ENCODE measurements around the gene NAA30.

The NAA30 gene

DNA sequence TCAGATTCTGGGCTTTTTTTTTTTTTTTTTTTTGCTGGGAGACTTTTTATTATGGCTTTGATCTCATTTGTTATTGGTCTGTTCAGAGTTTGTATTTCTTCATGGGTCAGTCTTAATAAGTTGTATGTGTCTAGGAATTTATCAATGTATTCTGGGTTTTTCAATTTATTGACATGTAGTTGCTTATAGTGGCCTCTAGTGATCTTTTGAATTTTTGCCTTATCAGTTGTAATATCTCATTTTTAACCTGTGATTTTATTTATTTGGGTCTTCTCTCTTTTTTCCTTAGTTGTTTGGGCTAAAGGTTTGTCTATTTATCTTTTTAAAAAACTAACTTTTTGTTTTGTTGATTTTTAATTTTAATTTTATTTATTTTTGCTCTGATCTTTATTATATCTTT is 45.5 kb downstream of the NAA30 start:
- no peaks in the 10 kb centered on the region for H4K20me1 ChIP-seq (ENCODE audit: low read depth, low read length)
- TF ChIP-seq EZH2phosphoT487 (conservative IDR thresholded peaks at IDR 0.05; ENCODE audit: low read length): no peak
- no peak for TF ChIP-seq CTCF (IDR thresholded peaks at IDR 0.05; ENCODE audit: insufficient read depth, low read length, poor library complexity, severe bottlenecking)
- H3K9me2 ChIP-seq (replicated peaks; ENCODE audit: insufficient read depth, low read length): no peaks in the 10 kb centered on the region

DNA sequence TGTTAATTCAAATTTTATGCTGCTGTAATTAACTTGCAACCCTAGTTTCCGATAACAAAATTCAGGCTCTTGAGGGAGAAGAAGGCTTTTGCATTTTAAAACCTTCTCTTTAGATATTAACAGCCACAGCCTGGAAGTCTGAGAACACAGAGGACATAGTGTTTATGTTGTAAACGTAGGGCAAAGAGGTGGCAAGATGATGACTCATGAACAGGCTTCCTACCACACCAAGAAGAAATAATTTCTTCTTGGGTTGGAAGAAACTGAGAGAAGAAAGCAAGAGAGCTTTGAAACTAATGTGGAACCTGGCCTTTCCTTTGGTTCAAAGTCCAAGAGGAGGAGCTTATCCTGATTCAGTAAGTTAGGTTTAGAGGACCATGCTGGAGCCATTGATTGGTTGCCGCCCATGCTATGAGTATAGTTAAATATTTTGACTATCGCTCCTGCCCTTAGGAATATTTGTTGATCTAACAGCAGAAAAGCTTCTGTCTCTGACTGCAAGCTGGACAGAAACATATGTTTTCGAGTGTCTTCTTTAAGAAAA is 71.5 kb downstream of the NAA30 start:
- no peaks in the 10 kb centered on the region for H3K79me2 ChIP-seq (ENCODE audit: insufficient read depth, low read length)
- H3K9me2 ChIP-seq (replicated peaks; ENCODE audit: insufficient read depth, low read length): no peaks in the 10 kb centered on the region
- no peak overlapping the region for H3K9ac ChIP-seq (ENCODE audit: low read length)
- no peaks in the 10 kb centered on the region for H3K9me3 ChIP-seq (ENCODE audit: insufficient read depth, low read length)
- H3K36me3 ChIP-seq (ENCODE audit: low read length): no peaks in the 10 kb centered on the region
- H2AFZ ChIP-seq (ENCODE audit: low read depth, low read length, severe bottlenecking): no peak overlapping the region
- H3K27ac ChIP-seq (ENCODE audit: low read depth, low read length): no peak overlapping the region
- H3K4me2 ChIP-seq (ENCODE audit: low read depth, low read length, poor library complexity, severe bottlenecking): no peak overlapping the region
- no peak overlapping the region for H3K4me3 ChIP-seq (ENCODE audit: insufficient read depth, low read length, poor library complexity, severe bottlenecking)
- TF ChIP-seq EZH2phosphoT487 (conservative IDR thresholded peaks at IDR 0.05; ENCODE audit: low read length): no peak
- TF ChIP-seq CTCF (IDR thresholded peaks at IDR 0.05; ENCODE audit: insufficient read depth, low read length, poor library complexity, severe bottlenecking): no peak
- H3F3A ChIP-seq (ENCODE audit: insufficient read depth): no peaks in the 10 kb centered on the region
- no peaks in the 10 kb centered on the region for H3K27me3 ChIP-seq (ENCODE audit: low read length)
- H4K20me1 ChIP-seq (ENCODE audit: low read depth, low read length): no peaks in the 10 kb centered on the region

More for the DNA sequence above, 45.5 kb downstream of the NAA30 start:
- H3K4me2 ChIP-seq (ENCODE audit: low read depth, low read length, poor library complexity, severe bottlenecking): no peak overlapping the region
- H3K79me2 ChIP-seq (ENCODE audit: insufficient read depth, low read length): no peaks in the 10 kb centered on the region
- H2AFZ ChIP-seq (ENCODE audit: low read depth, low read length, severe bottlenecking): no peak overlapping the region
- H3K27me3 ChIP-seq (ENCODE audit: low read length): no peaks in the 10 kb centered on the region
- H3F3A ChIP-seq (ENCODE audit: insufficient read depth): no peaks in the 10 kb centered on the region
- H3K27ac ChIP-seq (ENCODE audit: low read depth, low read length): no peak overlapping the region
- no peak overlapping the region for H3K9ac ChIP-seq (ENCODE audit: low read length)
- no peak overlapping the region for H3K4me3 ChIP-seq (ENCODE audit: insufficient read depth, low read length, poor library complexity, severe bottlenecking)
- no peaks in the 10 kb centered on the region for H3K9me3 ChIP-seq (ENCODE audit: insufficient read depth, low read length)
- H3K36me3 ChIP-seq (ENCODE audit: low read length): no peaks in the 10 kb centered on the region

GRCh38 chr14:57462551-57462950 is 72.2 kb downstream of the NAA30 start:
- Histone ChIP-seq H3K36me3 (ENCODE audit: low read length) (no peaks in the 10 kb centered on the region), H3K4me2 (ENCODE audit: low read depth, low read length, poor library complexity, severe bottlenecking) (no peak overlapping the region), H3K27ac (ENCODE audit: low read depth, low read length) (no peak overlapping the region), H3K9ac (ENCODE audit: low read length) (no peak overlapping the region), H3K27me3 (ENCODE audit: low read length) (no peaks in the 10 kb centered on the region), H3K4me3 (ENCODE audit: insufficient read depth, low read length, poor library complexity, severe bottlenecking) (no peak overlapping the region), H3F3A (ENCODE audit: insufficient read depth) (no peaks in the 10 kb centered on the region), H2AFZ (ENCODE audit: low read depth, low read length, severe bottlenecking) (no peak overlapping the region), H3K9me3 (ENCODE audit: insufficient read depth, low read length) (no peaks in the 10 kb centered on the region), H4K20me1 (ENCODE audit: low read depth, low read length) (no peaks in the 10 kb centered on the region), H3K9me2 (replicated peaks; ENCODE audit: insufficient read depth, low read length) (no peaks in the 10 kb centered on the region), H3K79me2 (ENCODE audit: insufficient read depth, low read length) (no peaks in the 10 kb centered on the region)
- TF ChIP-seq CTCF (IDR thresholded peaks at IDR 0.05; ENCODE audit: insufficient read depth, low read length, poor library complexity, severe bottlenecking) (no peak), EZH2phosphoT487 (conservative IDR thresholded peaks at IDR 0.05; ENCODE audit: low read length) (no peak)
